ENCODE measurements around the gene GHRH. TPM values are rescaled to one million over a fixed set of nuclear protein-coding genes. Genes with fewer than 3 reads are reported as not detected.

GHRH gene
- total RNA-seq, 1 donor from 2014 or later = not detected

GRCh38 chr20:37259865-37260264 is 1.7 kb downstream of the GHRH start:
- no peaks in the 10 kb centered on the region for H3K36me3 Mint-ChIP-seq (ENCODE audit: low read depth)
- H3K9me3 Mint-ChIP-seq = no peaks in the 10 kb centered on the region
- H3K4me1 Mint-ChIP-seq = peaks cover 30% of the 10 kb centered on the region
- no peak for DNase-seq (ENCODE audit: low read depth, low spot score)
- no peak for TF ChIP-seq CTCF (conservative IDR thresholded peaks at IDR 0.05)
- H3K4me3 Mint-ChIP-seq = peak overlapping the region; percentile 17
- H3K27me3 Mint-ChIP-seq (ENCODE audit: low read depth) = no peaks in the 10 kb centered on the region
- H3K27ac Mint-ChIP-seq (ENCODE audit: unreplicated experiment) = peak overlapping the region; percentile 31

GRCh38 chr20:37259031-37259430 is 2.6 kb downstream of the GHRH start:
- no peaks in the 10 kb centered on the region for H3K36me3 Mint-ChIP-seq (ENCODE audit: low read depth)
- H3K4me1 Mint-ChIP-seq = peaks cover 30% of the 10 kb centered on the region
- peaks cover 4% of the 10 kb centered on the region for H3K9me3 Mint-ChIP-seq
- no peak for DNase-seq (ENCODE audit: low read depth, low spot score)
- H3K27ac Mint-ChIP-seq (ENCODE audit: unreplicated experiment) = peak overlapping the region; percentile 38
- no peaks in the 10 kb centered on the region for H3K27me3 Mint-ChIP-seq (ENCODE audit: low read depth)
- peak overlapping the region; percentile 47 for H3K4me3 Mint-ChIP-seq
- no peak for TF ChIP-seq CTCF (conservative IDR thresholded peaks at IDR 0.05)

DNA sequence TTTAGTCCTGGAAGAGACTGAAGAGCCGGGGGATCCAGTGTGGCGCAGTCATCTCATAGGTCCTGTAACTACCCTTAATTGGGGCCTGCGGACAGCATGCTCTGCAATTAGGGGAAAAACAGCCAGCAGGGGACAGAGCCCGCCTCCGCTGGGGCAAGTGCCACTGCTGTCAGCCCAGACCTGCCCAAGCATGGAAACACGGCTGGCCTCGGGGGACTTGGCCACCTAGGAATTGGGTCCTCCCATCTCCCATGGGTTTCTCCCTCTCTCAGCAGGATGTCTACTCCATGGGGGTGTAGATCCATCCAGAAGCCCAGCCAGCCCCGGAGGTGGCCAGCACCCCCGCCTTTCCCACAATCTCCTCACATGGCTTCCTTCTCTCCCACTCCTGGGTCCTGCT is 3.6 kb downstream of the GHRH start:
- no peak overlapping the region for H3K27ac Mint-ChIP-seq (ENCODE audit: unreplicated experiment)
- no peak for DNase-seq (ENCODE audit: low read depth, low spot score)

DNA sequence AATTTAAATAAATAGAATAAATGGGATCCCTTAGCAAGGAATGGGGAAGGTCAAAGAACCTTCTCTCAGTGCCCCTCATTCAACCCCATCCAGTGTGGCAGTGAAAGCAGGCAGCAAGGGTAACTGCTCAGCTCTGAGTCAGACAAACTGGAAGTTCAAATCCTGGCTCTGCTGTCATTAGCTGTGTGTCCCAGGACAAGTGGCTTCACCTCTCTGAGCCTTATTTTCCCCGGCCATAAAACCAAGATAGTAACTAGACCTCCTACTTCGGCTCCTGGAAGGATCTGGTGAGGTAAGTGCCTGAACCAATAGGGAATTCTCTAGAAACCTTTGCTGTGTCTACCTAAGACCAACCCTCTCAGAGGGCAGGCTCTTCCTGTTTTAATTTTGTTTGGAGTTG is 4.1 kb downstream of the GHRH start:
- H3K4me3 Mint-ChIP-seq = no peak overlapping the region
- peaks cover 34% of the 10 kb centered on the region for H3K4me1 Mint-ChIP-seq
- peaks cover 4% of the 10 kb centered on the region for H3K9me3 Mint-ChIP-seq
- no peak overlapping the region for H3K27ac Mint-ChIP-seq (ENCODE audit: unreplicated experiment)
- DNase-seq (ENCODE audit: low read depth, low spot score) = no peak
- TF ChIP-seq CTCF (conservative IDR thresholded peaks at IDR 0.05) = no peak
- H3K36me3 Mint-ChIP-seq (ENCODE audit: low read depth) = no peaks in the 10 kb centered on the region
- H3K27me3 Mint-ChIP-seq (ENCODE audit: low read depth) = no peaks in the 10 kb centered on the region

More for the DNA sequence above, 3.6 kb downstream of the GHRH start:
- Mint-ChIP-seq H3K9me3 (peaks cover 4% of the 10 kb centered on the region), H3K36me3 (ENCODE audit: low read depth) (no peaks in the 10 kb centered on the region), H3K4me3 (no peak overlapping the region), H3K27me3 (ENCODE audit: low read depth) (no peaks in the 10 kb centered on the region), H3K4me1 (peaks cover 34% of the 10 kb centered on the region)
- TF ChIP-seq CTCF (conservative IDR thresholded peaks at IDR 0.05) = no peak

DNA sequence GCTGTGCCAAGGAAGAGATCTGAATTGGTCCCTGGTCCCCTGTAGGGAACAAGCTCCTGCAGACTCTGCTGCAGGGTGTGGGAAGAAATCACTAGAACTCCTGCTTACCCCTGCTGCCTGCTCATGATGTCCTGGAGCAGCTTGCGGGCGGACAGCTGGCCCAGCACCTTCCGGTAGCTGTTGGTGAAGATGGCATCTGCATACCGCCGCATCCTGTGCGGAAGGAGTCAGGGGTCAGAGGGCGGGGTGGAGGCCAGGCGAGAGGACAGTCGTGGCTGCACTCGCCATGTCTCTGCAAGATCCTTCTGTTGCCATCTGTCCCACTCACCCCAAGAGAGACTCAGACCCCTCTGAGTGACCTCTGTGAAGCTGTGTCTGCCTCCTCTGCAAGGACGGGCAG is 5.3 kb downstream of the GHRH start:
- H3K27me3 Mint-ChIP-seq (ENCODE audit: low read depth) = no peaks in the 10 kb centered on the region

More for the DNA sequence above, 5.3 kb downstream of the GHRH start:
- Mint-ChIP-seq H3K36me3 (ENCODE audit: low read depth) (no peaks in the 10 kb centered on the region), H3K27ac (ENCODE audit: unreplicated experiment) (peak overlapping the region; percentile 43), H3K4me1 (peaks cover 44% of the 10 kb centered on the region), H3K4me3 (no peak overlapping the region), H3K9me3 (peaks cover 4% of the 10 kb centered on the region)
- TF ChIP-seq CTCF (conservative IDR thresholded peaks at IDR 0.05) = no peak
- DNase-seq (ENCODE audit: low read depth, low spot score) = no peak

Measured in neural crest cell (in vitro differentiated cells).